Chondrocyte (in vitro differentiated cells): ENCODE results near the gene IRX4. TPM values are rescaled to one million over a fixed set of nuclear protein-coding genes. Genes with fewer than 3 reads are reported as not detected.
A peak's percentile ranks its signal among the peaks of the same experiment; 100 is the strongest.

Experiments
- DNase-seq: peaks from one replicate; pipeline ENCODE4 v3.0.0; 2021; ENCODE audit warnings: mixed read lengths, low spot score
- H3K27ac Mint-ChIP-seq: one replicate; pipeline ENCODE4 v1.8.0; 2021; ENCODE audit warnings: mild to moderate bottlenecking, moderate library complexity, mixed read lengths; ENCODE audit not compliant: unreplicated experiment
- H3K27me3 Mint-ChIP-seq: 2 replicates; pipeline ENCODE4 v1.8.0; 2021; ENCODE audit warnings: low read depth, mixed read lengths
- H3K36me3 Mint-ChIP-seq: 2 replicates; pipeline ENCODE4 v1.8.0; 2021; ENCODE audit warnings: low read depth, mixed read lengths
- H3K4me1 Mint-ChIP-seq: 2 replicates; pipeline ENCODE4 v1.8.0; 2021; ENCODE audit warnings: low read depth, mild to moderate bottlenecking, mixed read lengths
- H3K4me3 Mint-ChIP-seq: one replicate; pipeline ENCODE4 v1.8.0; 2021; ENCODE audit warnings: mild to moderate bottlenecking, moderate library complexity, mixed read lengths; ENCODE audit not compliant: unreplicated experiment
- H3K9me3 Mint-ChIP-seq: 2 replicates; pipeline ENCODE4 v1.8.0; 2021; ENCODE audit warnings: low read depth, mixed read lengths
- total RNA-seq: library from RNA; stranded (reverse); gene quantifications from 3 replicates; pipeline ENCODE4 v1.2.1, GENCODE V29; 2021
- TF ChIP-seq, protein P1 (sequence below): fragments of 200-600 bp; sonication (generic); IDR thresholded peaks from 2 replicates; pipeline ENCODE4 v1.5.0; 2021; ENCODE audit warnings: antibody characterized with exemption, mild to moderate bottlenecking, moderate library complexity

Gene IRX4
- total RNA-seq, 1 donor from 2014 or later, result not detected

GRCh38 chr5:1876660-1877064 is 6.1 kb downstream of the IRX4 start:
- Mint-ChIP-seq H3K4me3 (no peak overlapping the region), H3K4me1 (peaks cover 4% of the 10 kb centered on the region), H3K27me3 (peaks cover 60% of the 10 kb centered on the region), H3K27ac (no peak overlapping the region), H3K9me3 (no peaks in the 10 kb centered on the region), H3K36me3 (no peaks in the 10 kb centered on the region)
- TF ChIP-seq, protein P1, sequence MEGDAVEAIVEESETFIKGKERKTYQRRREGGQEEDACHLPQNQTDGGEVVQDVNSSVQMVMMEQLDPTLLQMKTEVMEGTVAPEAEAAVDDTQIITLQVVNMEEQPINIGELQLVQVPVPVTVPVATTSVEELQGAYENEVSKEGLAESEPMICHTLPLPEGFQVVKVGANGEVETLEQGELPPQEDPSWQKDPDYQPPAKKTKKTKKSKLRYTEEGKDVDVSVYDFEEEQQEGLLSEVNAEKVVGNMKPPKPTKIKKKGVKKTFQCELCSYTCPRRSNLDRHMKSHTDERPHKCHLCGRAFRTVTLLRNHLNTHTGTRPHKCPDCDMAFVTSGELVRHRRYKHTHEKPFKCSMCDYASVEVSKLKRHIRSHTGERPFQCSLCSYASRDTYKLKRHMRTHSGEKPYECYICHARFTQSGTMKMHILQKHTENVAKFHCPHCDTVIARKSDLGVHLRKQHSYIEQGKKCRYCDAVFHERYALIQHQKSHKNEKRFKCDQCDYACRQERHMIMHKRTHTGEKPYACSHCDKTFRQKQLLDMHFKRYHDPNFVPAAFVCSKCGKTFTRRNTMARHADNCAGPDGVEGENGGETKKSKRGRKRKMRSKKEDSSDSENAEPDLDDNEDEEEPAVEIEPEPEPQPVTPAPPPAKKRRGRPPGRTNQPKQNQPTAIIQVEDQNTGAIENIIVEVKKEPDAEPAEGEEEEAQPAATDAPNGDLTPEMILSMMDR, result no peak
- no peak for DNase-seq

DNA sequence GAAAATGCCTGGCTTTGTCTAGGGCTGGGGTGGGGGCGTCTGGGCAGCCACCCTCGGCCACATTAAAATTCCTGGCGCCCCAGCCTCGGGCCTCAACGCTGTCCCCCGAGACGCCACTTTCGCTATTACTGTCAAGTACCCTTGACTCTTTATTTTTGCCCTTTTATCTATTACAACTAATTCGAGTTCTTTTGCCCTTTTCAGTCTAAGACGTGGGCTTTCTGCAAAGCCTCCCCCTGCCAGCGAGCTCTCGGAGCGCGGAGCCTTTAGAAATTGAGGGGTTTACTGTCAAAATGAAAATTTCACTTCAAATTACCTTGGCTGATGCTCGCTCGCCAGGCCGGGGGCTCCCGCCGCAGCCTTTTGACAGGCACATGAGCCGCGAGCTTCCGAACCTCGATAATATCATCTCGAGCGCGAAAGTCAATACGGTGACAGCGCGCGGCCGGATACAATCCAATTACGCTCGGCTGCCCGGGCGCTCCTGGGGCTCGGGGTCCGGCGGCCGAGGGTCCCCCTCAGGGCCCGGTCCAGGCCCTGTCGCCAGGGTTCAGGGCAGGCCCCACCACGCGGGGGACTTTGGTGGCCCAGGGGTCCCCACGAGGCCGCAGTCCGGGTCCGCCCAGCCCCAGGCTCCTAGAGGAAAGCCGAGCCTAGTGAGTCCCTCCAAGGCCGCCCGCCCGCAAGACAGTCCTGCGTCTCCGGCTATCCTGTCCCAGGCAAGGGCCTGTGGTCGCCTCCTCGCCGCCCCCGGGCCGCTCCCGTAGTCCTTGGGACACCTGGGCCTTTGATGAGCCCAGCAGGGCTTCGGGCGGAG is 6.7 kb downstream of the IRX4 start:
- Mint-ChIP-seq H3K4me3 (peak overlapping the region; percentile 55), H3K27me3 (peaks cover 55% of the 10 kb centered on the region), H3K36me3 (no peaks in the 10 kb centered on the region), H3K9me3 (no peaks in the 10 kb centered on the region), H3K27ac (no peak overlapping the region), H3K4me1 (peaks cover 4% of the 10 kb centered on the region)
- no peak for DNase-seq
- TF ChIP-seq, protein P1, result no peak

DNA sequence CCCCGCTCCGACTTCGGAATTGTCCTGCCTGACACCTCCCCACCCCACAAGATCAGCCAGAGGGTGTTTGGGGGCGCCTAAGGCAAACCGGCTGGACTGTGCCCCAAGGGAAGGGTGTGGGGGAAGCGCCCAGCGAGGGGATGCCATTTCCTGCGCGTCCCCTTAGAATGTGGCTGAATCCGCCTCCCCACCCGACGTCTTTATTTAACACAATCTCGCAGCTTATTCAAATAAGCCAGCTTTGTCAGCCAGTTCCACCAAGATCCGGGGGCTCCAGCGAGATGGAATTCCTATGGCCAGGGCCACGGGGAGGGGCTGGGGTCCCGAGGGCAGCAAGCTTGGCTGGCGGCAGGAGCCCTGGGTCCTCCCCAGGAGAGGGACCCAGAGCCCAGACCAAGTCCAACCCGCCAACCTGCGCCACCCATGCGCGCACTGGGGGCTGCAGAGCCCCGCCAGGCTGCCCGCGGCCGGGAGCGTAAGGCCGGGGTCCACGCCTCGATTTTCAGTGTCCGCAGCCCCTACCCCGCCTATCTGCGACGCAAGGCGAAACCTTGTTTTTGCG is 7.4 kb downstream of the IRX4 start:
- TF ChIP-seq, protein P1, result no peak
- DNase-seq, result no peak
- H3K36me3 Mint-ChIP-seq, result no peaks in the 10 kb centered on the region
- H3K27ac Mint-ChIP-seq, result no peak overlapping the region
- peaks cover 53% of the 10 kb centered on the region for H3K27me3 Mint-ChIP-seq
- H3K4me1 Mint-ChIP-seq, result peaks cover 4% of the 10 kb centered on the region
- H3K9me3 Mint-ChIP-seq, result no peaks in the 10 kb centered on the region
- no peak overlapping the region for H3K4me3 Mint-ChIP-seq

DNA sequence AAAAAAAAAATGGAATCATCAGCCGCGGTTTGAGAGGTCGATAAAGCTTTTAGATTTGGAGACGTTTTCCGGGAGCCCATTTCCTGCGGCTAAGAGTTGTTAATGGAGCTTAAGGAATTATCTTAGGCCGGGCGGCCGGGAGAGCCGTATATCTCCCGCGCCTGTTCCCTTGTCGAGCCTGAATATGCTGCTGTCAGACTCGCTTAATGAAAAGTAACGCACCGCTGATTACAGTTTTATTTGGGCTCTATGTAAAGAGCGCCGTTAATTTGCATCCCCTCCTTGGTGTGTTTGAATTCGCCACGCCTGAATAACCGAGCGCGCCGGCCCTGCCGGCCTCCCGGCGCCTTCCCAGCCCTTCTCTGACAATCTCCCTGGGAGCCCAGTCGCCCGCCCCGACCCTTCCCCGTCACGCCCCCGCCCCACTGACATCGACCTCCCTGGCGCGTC is 7.9 kb downstream of the IRX4 start:
- no peak overlapping the region for H3K4me3 Mint-ChIP-seq
- peaks cover 4% of the 10 kb centered on the region for H3K4me1 Mint-ChIP-seq
- H3K9me3 Mint-ChIP-seq, result no peaks in the 10 kb centered on the region
- no peaks in the 10 kb centered on the region for H3K36me3 Mint-ChIP-seq
- TF ChIP-seq, protein P1, result no peak
- DNase-seq, result no peak
- peaks cover 47% of the 10 kb centered on the region for H3K27me3 Mint-ChIP-seq
- H3K27ac Mint-ChIP-seq, result no peak overlapping the region

DNA sequence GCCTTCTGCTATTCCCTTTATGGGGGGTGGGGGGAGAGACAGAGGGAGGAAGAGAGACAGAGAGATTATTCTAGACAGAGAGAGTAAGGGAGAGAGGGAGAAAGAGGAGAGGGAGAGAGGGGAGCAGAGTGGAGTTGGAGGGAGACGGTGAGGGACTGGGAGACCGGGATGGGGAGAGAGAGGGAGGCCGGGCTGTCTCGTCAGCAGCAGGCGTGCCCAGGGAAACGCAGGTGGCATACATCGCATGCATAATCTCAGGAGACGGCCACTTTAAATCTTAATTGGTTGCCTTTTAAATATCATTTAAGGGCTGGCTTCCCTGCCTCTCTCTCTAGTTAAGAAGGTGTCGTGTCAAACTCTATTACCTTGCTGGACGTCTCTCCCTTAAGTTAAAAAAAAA is 8.4 kb downstream of the IRX4 start:
- no peaks in the 10 kb centered on the region for H3K9me3 Mint-ChIP-seq
- no peak for DNase-seq
- no peaks in the 10 kb centered on the region for H3K36me3 Mint-ChIP-seq
- H3K4me3 Mint-ChIP-seq, result no peak overlapping the region
- peaks cover 43% of the 10 kb centered on the region for H3K27me3 Mint-ChIP-seq
- no peak overlapping the region for H3K27ac Mint-ChIP-seq
- TF ChIP-seq, protein P1, result no peak
- peaks cover 4% of the 10 kb centered on the region for H3K4me1 Mint-ChIP-seq
